Hematopoietic multipotent progenitor cell treated with erythropoietin and hydrocortisone succinate and interleukin-3 and kit ligand, for 15 days (in vitro differentiated cells): ENCODE data around the gene R3HCC1L.
"Not testable (repeated sequence)": the region's sequence is repeated elsewhere in the genome, so short reads cannot be mapped to it uniquely, and the experiment has no call there.

Source experiments
- DNase-seq: peaks from one replicate; pipeline ENCODE4 v3.0.0-alpha.2; 2015; ENCODE audit warnings: low spot score

R3HCC1L gene

DNA sequence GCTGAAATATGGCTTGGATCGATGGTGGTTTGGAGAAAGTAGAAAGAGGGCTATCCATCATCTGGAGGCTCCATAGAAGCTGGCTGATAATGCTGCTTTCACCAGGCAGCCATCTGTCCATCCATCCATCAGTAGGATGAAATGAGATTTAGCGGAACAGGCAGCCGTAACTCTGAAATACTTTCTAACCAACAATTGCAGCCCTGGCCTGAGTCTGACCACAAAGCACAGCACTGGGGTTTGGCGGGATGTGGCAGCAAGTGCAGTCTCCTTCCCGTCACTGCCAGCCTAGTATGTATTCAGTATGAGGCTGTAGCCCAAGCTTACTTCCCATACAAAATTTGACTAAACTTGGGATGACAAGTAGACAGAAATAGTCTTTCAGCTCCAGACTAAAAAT is 38.0 kb downstream of the R3HCC1L start:
- DNase-seq: no peak

DNA sequence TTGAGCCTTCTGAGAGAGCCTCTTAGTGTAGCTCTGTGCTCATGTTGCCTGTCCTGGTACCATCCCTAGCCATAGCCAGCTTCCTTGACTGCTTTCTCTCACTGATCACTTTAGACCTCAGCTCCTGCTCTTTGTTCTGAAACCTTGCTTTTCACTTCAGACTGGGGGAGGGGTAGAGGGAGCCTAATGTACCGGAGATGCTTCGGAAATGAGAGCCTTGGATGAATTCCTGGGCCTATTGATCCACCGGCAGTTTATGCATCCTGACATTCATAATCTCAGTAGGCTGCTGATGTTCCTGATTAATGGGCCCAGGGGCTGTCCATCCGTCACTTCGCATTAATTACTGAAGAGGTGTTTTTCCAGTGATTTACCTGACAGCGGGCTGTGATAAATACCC is 38.8 kb downstream of the R3HCC1L start:
- DNase-seq: no peak

DNA sequence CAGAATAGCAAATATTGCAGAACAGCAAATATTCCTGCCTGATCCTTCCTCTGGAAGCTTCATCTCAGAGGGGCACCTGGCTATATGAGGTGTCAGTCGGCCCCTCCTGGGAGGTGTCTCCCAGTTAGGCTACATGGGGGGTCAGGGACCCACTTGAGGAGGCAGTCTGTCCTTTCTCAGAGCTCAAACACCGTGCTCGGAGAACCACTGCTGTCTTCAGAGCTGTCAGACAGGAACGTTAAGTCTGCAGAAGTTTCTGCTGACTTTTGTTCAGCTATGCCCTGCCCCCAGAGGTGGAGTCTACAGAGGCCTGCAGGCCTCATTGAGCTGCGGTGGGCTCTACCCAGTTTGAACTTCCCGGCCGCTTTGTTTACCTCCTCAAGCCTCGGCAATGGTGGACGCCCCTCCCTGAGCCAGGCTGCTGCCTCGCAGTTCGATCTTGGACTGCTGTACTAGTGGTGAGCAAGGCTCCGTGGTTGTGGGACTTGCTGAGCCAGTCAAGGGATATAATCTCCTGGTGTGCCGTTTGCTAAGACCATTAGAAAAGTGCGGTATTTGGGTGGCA is 48.0 kb downstream of the R3HCC1L start:
- not testable (repeated sequence) for DNase-seq

GRCh38 chr10:98186681-98187080 is 52.2 kb downstream of the R3HCC1L start:
- DNase-seq: no peak

DNA sequence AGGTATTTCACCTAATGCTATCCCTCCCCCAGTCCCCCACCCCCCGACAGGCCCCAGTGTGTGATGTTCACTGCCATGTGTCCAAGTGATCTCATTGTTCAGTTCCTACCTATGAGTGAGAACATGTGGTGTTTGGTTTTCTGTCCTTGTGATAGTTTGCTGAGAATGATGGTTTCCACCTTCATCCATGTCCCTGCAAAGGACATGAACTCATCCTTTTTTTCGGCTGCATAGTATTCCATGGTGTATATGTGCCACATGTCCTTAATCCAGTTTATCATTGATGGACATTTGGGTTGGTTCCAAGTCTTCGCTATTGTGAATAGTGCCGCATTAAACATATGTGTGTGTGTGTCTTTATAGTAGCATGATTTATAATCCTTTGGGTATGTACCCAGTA is 56.3 kb downstream of the R3HCC1L start:
- not testable (repeated sequence) for DNase-seq

- no peak for DNase-seq
Observed at GRCh38 chr10:98193037-98193436, 58.6 kb downstream of the R3HCC1L start.

DNA sequence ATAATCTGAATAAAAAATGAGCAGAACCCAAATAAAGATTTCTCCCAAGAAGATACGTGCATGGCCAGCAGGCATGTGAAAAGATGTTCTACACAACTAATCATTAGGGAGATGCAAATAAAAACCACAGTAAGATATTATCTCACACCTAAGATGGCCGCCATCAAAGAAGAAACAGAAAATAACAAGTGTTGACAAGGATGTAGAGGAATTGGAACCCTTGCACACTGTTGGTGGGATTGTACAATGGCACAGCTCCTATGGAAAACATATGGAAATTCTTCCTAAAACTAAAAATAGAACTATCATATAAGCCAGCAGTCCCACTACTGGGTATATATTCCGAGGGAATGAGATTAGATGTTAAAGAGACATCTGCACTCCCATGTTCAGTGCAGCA is 60.2 kb downstream of the R3HCC1L start:
- no peak for DNase-seq

- no peak for DNase-seq
Observed at GRCh38 chr10:98195120-98195519, 60.7 kb downstream of the R3HCC1L start.

- DNase-seq: no peak
Observed at GRCh38 chr10:98196985-98197384, 62.5 kb downstream of the R3HCC1L start.

DNA sequence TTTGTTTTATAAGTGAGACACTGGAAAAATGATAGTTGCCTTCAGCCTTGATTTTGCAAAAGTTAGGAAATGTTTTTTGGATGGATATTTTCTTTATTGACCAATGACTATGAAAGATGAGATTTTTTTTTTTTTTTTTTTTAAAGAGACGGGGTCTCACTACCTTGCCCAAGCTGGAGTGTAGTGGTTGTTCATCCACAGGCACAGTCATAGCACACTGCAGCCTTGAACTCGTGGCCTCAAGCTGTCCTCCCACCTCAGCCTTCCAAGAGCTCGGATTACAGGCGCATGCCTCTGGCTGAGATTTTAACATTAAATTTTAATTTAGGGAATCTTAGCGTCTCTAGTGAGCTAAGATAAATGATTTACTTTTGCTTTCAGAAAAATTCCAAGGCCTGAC is 67.3 kb downstream of the R3HCC1L start:
- no peak for DNase-seq

- no peak for DNase-seq
Observed at GRCh38 chr10:98202378-98202777, 67.9 kb downstream of the R3HCC1L start.

DNA sequence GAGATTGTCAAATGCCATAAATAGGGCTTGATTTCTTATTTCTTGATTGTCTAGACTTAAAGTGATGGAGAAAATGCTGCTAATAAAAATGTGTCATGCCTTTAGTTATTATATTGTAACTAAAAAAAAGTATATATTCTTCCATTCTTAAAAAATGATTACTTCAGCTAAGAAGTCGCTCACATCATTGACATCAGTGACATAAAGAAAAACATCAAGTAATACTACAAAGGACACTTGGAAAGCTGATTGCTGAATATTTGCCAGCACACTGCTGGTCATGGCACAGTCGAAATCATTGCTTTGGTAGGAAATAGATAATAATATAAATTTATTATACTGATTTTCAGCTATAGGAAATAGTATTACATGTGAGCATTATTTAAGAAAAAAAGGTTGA is 70.9 kb downstream of the R3HCC1L start:
- no peak for DNase-seq

DNA sequence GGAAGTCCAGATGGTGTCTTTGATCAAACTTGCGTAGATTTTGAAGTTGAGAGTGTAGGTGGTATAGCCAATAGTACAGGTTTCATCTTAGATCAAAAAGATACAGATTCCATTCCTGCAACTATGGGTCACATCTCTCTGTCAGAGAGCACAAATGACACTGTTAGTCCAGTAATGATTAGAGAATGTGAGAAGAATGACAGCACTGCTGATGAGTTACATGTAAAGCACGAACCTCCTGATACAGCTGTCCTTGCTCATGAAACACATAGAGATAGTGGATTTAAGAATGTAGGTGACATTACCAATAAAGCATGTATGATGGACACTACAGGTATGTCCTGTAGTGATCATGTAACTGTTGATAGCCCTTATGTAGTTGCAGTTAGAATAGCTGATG is 74.5 kb downstream of the R3HCC1L start:
- no peak for DNase-seq

DNA sequence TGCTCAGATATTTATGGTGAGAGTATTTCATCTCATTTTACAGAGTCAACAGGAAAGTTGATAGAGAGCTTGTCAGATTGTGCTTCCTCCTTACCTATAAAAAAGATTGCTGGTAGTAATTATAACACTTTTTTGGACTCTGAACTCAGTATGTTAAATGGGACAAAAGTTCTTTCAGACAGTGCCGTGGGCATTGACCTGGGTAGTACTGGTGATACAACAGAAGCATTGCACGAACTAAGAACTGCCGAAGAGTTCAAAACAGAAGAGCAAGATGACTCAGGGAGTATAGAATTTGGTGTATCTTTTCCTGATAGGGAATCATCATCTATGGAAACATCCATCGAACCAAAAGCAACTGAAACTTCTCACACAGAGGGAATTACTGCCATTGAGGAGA is 75.0 kb downstream of the R3HCC1L start:
- no peak for DNase-seq

DNA sequence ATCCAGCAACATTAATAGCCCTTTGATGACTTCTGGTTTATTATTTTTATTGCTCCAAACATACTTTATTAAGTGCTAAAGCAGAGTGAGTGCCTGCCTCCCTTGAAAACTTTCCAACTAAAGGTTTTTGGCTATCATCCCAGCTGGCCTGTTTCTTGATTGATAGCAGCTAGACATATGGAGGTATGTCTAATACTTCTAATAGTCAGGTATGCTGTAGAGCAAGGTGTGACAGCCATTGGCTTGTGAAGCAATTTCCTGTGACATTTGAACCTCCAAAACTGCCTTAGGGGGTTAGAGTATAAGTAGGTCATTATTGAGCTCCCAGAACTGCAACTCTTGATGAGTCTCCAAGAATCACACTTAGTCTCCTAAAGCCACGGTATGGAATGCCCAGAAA is 77.7 kb downstream of the R3HCC1L start:
- peak; percentile 63 for DNase-seq

DNA sequence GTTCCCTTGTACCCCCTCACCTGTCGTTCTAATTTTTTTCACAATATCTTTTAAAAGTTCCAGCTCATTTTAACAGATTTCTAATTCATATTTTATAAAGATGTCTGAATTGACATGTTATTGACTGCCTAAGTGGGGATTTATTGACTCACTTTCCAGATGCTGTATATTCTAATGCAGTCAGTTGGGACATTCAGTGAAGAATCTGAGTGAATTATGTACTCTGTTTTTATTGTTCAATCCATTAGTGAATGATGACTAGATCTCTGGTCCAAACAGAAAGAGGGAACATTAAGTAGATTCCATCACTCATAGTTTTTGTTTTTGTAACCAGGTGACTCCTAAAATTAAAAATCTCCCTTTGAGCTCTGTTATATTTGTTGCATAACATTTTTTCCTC is 79.3 kb downstream of the R3HCC1L start:
- no peak for DNase-seq

DNA sequence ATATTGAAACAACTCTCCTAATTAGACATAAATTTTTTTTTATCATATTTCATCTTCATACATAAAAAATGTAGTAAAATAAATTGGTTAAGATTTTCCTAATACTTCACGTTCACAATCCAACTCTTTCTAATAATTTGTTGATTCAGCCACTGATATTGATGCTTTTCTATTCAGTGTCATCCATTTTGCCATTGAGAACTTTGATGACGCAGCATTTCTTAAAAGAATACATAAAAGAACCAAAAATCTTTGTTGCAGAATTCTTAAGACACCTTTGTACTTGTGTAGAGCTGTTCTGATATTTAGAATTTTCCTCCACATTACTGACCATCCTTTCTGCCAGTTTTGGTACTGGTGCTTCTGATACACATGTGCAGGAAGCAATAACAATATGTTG is 80.9 kb downstream of the R3HCC1L start:
- DNase-seq: no peak

DNA sequence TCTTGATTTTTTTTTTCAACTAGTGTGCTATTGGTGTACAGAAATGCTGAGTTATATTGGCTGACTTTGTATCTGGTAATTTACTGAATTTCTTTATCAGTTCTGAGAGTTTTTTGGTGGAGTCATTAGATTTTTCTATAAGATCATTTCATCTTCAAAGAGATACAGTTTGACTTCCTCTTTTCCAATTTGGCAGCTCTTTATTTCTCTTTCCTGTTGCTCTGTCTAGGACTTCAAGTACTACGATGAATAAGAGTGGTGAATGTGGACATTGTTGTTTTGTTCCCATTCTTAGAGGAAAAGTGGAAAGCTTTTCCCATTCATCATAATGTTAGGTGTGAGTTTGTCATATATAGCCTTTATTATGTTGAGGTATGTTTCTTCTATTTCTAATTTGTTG is 83.3 kb downstream of the R3HCC1L start:
- DNase-seq: no peak

GRCh38 chr10:98223874-98224273 is 89.4 kb downstream of the R3HCC1L start:
- no peak for DNase-seq

DNA sequence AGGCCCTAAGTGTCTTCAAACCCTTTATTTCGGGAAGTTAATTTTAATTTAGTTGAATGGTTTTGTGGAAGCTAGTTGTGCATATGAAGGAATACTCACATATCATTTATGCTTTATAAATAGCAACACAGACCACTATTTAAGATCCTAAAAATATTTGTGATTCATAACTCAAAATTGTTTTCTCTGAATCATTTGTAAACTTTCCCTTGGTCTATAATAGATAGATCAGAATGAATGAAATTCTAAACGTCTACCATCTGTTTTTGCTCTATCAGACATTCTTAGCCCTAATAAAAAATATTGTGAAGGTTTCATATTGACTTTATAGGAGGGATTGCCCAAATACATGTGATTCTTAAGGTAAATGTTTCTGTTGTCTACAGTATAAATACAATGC is 90.1 kb downstream of the R3HCC1L start:
- DNase-seq: no peak

DNA sequence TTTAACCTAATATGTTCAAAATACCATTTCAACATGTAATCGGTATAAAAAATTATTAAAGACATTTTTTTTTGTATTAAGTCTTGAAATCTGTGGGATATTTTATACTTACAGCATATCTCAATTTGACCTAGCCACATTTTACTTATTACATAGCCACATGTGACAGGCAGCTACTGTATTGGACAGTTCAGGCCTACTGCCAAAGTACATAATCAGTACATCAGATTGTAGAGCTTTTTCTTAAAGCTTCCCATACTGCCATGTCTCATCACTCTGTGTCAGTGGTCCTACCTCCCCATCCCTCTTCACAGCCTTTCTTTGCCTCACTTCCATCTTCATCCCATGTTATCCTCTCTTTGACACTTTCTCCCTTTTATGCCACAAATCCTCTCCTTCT is 90.5 kb downstream of the R3HCC1L start:
- DNase-seq: no peak

- DNase-seq: peak; percentile 39
Observed at GRCh38 chr10:98226508-98227144, 92.2 kb downstream of the R3HCC1L start.

DNA sequence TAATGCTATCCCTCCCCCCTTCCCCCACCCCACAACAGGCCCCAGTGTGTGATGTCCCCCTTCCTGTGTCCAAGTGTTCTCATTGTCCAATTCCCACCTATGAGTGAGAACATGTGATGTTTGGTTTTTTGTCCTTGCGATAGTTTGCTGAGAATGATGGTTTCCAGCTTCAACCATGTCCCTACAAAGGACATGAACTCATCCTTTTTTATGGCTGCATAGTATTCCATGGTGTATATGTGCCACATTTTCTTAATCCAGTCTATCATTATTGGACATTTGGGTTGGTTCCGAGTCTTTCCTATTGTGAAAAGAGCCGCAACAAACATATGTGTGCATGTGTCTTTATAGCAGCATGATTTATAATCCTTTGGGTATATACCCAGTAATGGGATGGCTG is 93.3 kb downstream of the R3HCC1L start:
- DNase-seq: not testable (repeated sequence)

- not testable (repeated sequence) for DNase-seq
Observed at GRCh38 chr10:98228266-98228665, 93.8 kb downstream of the R3HCC1L start.
